MM.1S (cell line): ENCODE data around the gene LTB.

Source experiments
- DNase-seq: peaks from one replicate; pipeline ENCODE4 v3.0.0-alpha.2; 2015
- H2AFZ ChIP-seq: fragments of 300-600 bp; sonication (generic); 2 replicates; pipeline ENCODE4 v1.6.0; 2016; ENCODE audit warnings: antibody characterized with exemption, low read length
- H3F3A ChIP-seq: fragments of 300-600 bp; sonication (generic); 2 replicates; pipeline ENCODE4 v1.6.1; 2016; ENCODE audit warnings: mild to moderate bottlenecking, antibody characterized with exemption, low read length, moderate library complexity, mixed read lengths; ENCODE audit not compliant: insufficient read depth
- H3K27ac ChIP-seq: fragments of 300-600 bp; sonication (generic); 2 replicates; pipeline ENCODE4 v1.5.1; 2016; ENCODE audit warnings: mild to moderate bottlenecking, low read length
- H3K27me3 ChIP-seq: fragments of 300-600 bp; sonication (generic); replicated peaks from 2 replicates; pipeline ENCODE4 v1.6.0; 2016; ENCODE audit warnings: low read length; ENCODE audit not compliant: insufficient read depth
- H3K36me3 ChIP-seq: fragments of 300-600 bp; sonication (generic); replicated peaks from 2 replicates; pipeline ENCODE4 v1.6.1; 2016; ENCODE audit warnings: mild to moderate bottlenecking, low read length, mixed read lengths; ENCODE audit not compliant: insufficient read depth
- H3K4me1 ChIP-seq: fragments of 300-600 bp; sonication (generic); 2 replicates; pipeline ENCODE4 v1.6.1; 2016; ENCODE audit warnings: low read length, mixed read lengths
- H3K4me2 ChIP-seq: fragments of 300-600 bp; sonication (generic); 2 replicates; pipeline ENCODE4 v1.6.0; 2016; ENCODE audit warnings: low read depth, low read length
- H3K4me3 ChIP-seq: fragments of 300-600 bp; sonication (generic); 2 replicates; pipeline ENCODE4 v1.5.1; 2016; ENCODE audit warnings: low read length, mixed read lengths
- H3K79me2 ChIP-seq: fragments of 300-600 bp; sonication (generic); 2 replicates; pipeline ENCODE4 v1.6.1; 2016; ENCODE audit warnings: mixed run types, low read length, mixed read lengths
- H3K9ac ChIP-seq: fragments of 300-600 bp; sonication (generic); 2 replicates; pipeline ENCODE4 v1.6.1; 2016; ENCODE audit warnings: low read length, mixed read lengths
- H3K9me2 ChIP-seq: fragments of 300-600 bp; sonication (generic); replicated peaks from 2 replicates; pipeline ENCODE4 v1.6.1; 2016; ENCODE audit warnings: mild to moderate bottlenecking, low read length, mixed read lengths; ENCODE audit not compliant: insufficient read depth
- H3K9me3 ChIP-seq: fragments of 300-600 bp; sonication (generic); replicated peaks from 2 replicates; pipeline ENCODE4 v1.6.1; 2016; ENCODE audit warnings: mild to moderate bottlenecking, low read length, mixed read lengths; ENCODE audit not compliant: insufficient read depth
- H4K20me1 ChIP-seq: fragments of 300-600 bp; sonication (generic); 2 replicates; pipeline ENCODE4 v1.6.1; 2016; ENCODE audit warnings: mild to moderate bottlenecking, low read length, moderate library complexity, mixed read lengths; ENCODE audit not compliant: insufficient read depth
- EZH2 ChIP-seq: fragments of 300-600 bp; sonication (generic); optimal IDR thresholded peaks from 2 replicates; pipeline ENCODE3; 2017; ENCODE audit warnings: low read depth, mild to moderate bottlenecking, antibody characterized with exemption, low read length, mixed read lengths
- EZH2phosphoT487 ChIP-seq: fragments of 300-600 bp; sonication (generic); IDR thresholded peaks from 2 replicates; pipeline ENCODE4 v1.6.1; 2018; ENCODE audit warnings: antibody characterized with exemption, low read length
- TF ChIP-seq, protein P1 (sequence below): fragments of 300-600 bp; sonication (generic); IDR thresholded peaks from 2 replicates; pipeline ENCODE4 v1.5.1; 2016; ENCODE audit warnings: antibody characterized with exemption, low read length, mixed read lengths

LTB gene

DNA sequence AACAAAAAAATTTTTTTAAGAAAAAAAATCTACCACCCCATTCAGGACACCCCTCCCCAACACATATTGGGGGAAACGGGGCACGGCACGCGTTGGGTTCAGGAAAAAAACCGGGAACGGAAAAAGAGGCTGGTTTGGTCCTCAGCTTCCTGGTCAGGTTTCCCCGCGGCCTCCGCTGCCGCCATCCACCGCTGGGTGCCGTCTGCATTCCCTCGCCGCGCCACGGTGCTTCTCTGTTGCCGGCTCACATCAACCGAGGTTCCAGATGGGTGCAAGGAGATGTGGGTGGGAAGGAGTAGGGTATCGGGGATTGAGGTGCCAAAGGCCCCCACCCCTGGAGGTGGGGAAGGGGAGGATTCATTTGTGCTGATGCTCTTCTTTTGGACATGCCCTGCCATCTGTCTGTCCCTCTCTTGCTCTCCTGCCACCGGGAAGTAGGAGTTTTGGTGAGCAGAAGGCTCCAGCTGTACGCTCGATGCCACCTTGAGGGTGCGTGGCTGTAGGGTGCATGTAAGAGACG is 47.6 kb downstream of the LTB start:
- peaks cover 58% of the 10 kb centered on the region for H3K79me2 ChIP-seq
- no peaks in the 10 kb centered on the region for H3K9me3 ChIP-seq
- peaks cover 14% of the 10 kb centered on the region for H3K4me1 ChIP-seq
- no peak overlapping the region for H2AFZ ChIP-seq
- no peak overlapping the region for H3K27ac ChIP-seq
- no peaks in the 10 kb centered on the region for H3K9me2 ChIP-seq
- peaks cover 35% of the 10 kb centered on the region for H4K20me1 ChIP-seq
- H3K9ac ChIP-seq: no peak overlapping the region
- H3K4me3 ChIP-seq: no peak overlapping the region
- DNase-seq: no peak
- H3K4me2 ChIP-seq: no peak overlapping the region
- H3F3A ChIP-seq: peaks cover 20% of the 10 kb centered on the region
- peaks cover 12% of the 10 kb centered on the region for H3K36me3 ChIP-seq
- TF ChIP-seq EZH2: no peak
- TF ChIP-seq, protein P1, sequence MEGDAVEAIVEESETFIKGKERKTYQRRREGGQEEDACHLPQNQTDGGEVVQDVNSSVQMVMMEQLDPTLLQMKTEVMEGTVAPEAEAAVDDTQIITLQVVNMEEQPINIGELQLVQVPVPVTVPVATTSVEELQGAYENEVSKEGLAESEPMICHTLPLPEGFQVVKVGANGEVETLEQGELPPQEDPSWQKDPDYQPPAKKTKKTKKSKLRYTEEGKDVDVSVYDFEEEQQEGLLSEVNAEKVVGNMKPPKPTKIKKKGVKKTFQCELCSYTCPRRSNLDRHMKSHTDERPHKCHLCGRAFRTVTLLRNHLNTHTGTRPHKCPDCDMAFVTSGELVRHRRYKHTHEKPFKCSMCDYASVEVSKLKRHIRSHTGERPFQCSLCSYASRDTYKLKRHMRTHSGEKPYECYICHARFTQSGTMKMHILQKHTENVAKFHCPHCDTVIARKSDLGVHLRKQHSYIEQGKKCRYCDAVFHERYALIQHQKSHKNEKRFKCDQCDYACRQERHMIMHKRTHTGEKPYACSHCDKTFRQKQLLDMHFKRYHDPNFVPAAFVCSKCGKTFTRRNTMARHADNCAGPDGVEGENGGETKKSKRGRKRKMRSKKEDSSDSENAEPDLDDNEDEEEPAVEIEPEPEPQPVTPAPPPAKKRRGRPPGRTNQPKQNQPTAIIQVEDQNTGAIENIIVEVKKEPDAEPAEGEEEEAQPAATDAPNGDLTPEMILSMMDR: no peak
- no peak for TF ChIP-seq EZH2phosphoT487
- H3K27me3 ChIP-seq: no peaks in the 10 kb centered on the region

GRCh38 chr6:31534011-31534410 is 48.2 kb downstream of the LTB start:
- Histone ChIP-seq H4K20me1 (peaks cover 29% of the 10 kb centered on the region), H3K9me2 (no peaks in the 10 kb centered on the region), H3K4me3 (no peak overlapping the region), H3K27ac (no peak overlapping the region), H3K27me3 (no peaks in the 10 kb centered on the region), H2AFZ (no peak overlapping the region), H3F3A (peaks cover 23% of the 10 kb centered on the region), H3K4me2 (no peak overlapping the region), H3K4me1 (peaks cover 8% of the 10 kb centered on the region; the same call in 1 of the 2 replicates), H3K36me3 (peaks cover 11% of the 10 kb centered on the region), H3K79me2 (peaks cover 53% of the 10 kb centered on the region), H3K9me3 (no peaks in the 10 kb centered on the region), H3K9ac (no peak overlapping the region)
- no peak for TF ChIP-seq EZH2
- TF ChIP-seq, protein P1: no peak
- no peak for TF ChIP-seq EZH2phosphoT487
- DNase-seq: no peak

DNA sequence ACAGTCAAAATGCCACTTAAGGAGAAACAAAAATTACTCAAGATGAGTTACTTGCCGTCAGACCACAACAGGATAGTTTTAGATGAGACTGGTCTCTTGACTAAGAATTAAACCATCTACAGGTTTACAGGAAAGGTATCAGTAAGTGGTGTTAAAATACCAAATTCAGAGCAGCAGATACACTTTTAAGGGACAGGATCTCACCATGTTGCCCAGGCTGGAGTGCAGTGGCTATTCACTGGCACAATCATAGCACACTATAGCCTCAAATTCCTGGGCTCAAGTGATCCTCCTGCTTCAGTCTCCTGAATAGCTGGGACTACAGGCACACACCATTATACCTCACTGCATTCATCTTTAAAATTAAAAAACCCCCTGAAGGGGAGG is 48.8 kb downstream of the LTB start:
- H4K20me1 ChIP-seq: peaks cover 24% of the 10 kb centered on the region
- no peaks in the 10 kb centered on the region for H3K9me3 ChIP-seq
- H3K9me2 ChIP-seq: no peaks in the 10 kb centered on the region
- H3K4me2 ChIP-seq: no peak overlapping the region
- H3K9ac ChIP-seq: no peak overlapping the region
- H3K79me2 ChIP-seq: peaks cover 47% of the 10 kb centered on the region
- TF ChIP-seq, protein P1: no peak
- TF ChIP-seq EZH2phosphoT487: no peak
- TF ChIP-seq EZH2: no peak
- peaks cover 2% of the 10 kb centered on the region; the same call in 1 of the 2 replicates for H3K4me1 ChIP-seq
- no peak overlapping the region for H3K27ac ChIP-seq
- DNase-seq: no peak
- no peak overlapping the region for H3K4me3 ChIP-seq
- peaks cover 23% of the 10 kb centered on the region for H3F3A ChIP-seq
- peaks cover 10% of the 10 kb centered on the region for H3K36me3 ChIP-seq
- H2AFZ ChIP-seq: no peak overlapping the region
- no peaks in the 10 kb centered on the region for H3K27me3 ChIP-seq
